OCI-LY7 (cell line): ENCODE results near the gene COA3. TPM values are rescaled to one million over a fixed set of nuclear protein-coding genes. Genes with fewer than 3 reads are reported as not detected.

Experiments used
- BruUV-seq: library from RNA; stranded (reverse); fragments of 400-500 nt; replicated peaks from 2 replicates; lab custom pipeline; 2021; lab: Mats Ljungman, UMichigan
- CTCF ChIA-PET: fragments of 300-600 bp; sonication (Branson Sonifier 250); formaldehyde crosslinking; loops from one replicate; lab custom pipeline; 2022; ENCODE audit warnings: antibody characterized with exemption; ENCODE audit not compliant: unreplicated experiment; lab: Charles Lee
- POLR2A ChIA-PET: fragments of 300-600 bp; sonication (Branson Sonifier 250); formaldehyde crosslinking; loops from one replicate; lab custom pipeline; 2022; ENCODE audit warnings: antibody characterized with exemption; lab: Charles Lee
- DNase-seq: peaks from one replicate; pipeline ENCODE4 v3.0.0-alpha.2; 2015; ENCODE audit warnings: low spot score
- H2AFZ ChIP-seq: fragments of 200-600 bp; sonication (generic), shearing (Covaris generic); 2 replicates; pipeline ENCODE4 v1.6.1; 2014; ENCODE audit warnings: mild to moderate bottlenecking, antibody characterized with exemption, low read length, moderate library complexity
- H3K27ac ChIP-seq: fragments of 200-600 bp; sonication (generic); 2 replicates; pipeline ENCODE4 v1.5.1; 2014; ENCODE audit warnings: mixed run types, low read depth, mild to moderate bottlenecking, moderate library complexity, low read length, inconsistent platforms; ENCODE audit not compliant: poor library complexity, severe bottlenecking
- H3K36me3 ChIP-seq: fragments of 200-600 bp; sonication (generic); 2 replicates; pipeline ENCODE4 v1.6.1; 2014; ENCODE audit warnings: mild to moderate bottlenecking, antibody characterized with exemption, low read length, moderate library complexity, mixed read lengths; ENCODE audit not compliant: insufficient read depth
- H3K4me1 ChIP-seq: fragments of 200-600 bp; sonication (generic); 2 replicates; pipeline ENCODE4 v1.5.1; 2014; ENCODE audit warnings: mild to moderate bottlenecking, low read length; ENCODE audit not compliant: insufficient read depth, poor library complexity, severe bottlenecking
- H3K4me2 ChIP-seq: fragments of 200-600 bp; sonication (generic); 2 replicates; pipeline ENCODE4 v1.6.1; 2014; ENCODE audit warnings: mild to moderate bottlenecking, low read length
- H3K4me3 ChIP-seq: fragments of 200-600 bp; sonication (generic); 2 replicates; pipeline ENCODE4 v1.5.1; 2014; ENCODE audit warnings: mild to moderate bottlenecking, low read depth, low read length; ENCODE audit not compliant: poor library complexity, severe bottlenecking
- H3K79me2 ChIP-seq: fragments of 200-600 bp; sonication (generic); 2 replicates; pipeline ENCODE4 v1.6.1; 2016; ENCODE audit warnings: low read depth, mild to moderate bottlenecking, low read length, moderate library complexity, mixed read lengths; ENCODE audit not compliant: insufficient read depth
- H3K9me2 ChIP-seq: fragments of 200-600 bp; sonication (generic); 2 replicates; pipeline ENCODE4 v1.6.1; 2016; ENCODE audit warnings: mild to moderate bottlenecking, low read length, mixed read lengths; ENCODE audit not compliant: insufficient read depth
- H3K9me3 ChIP-seq: fragments of 200-600 bp; sonication (generic); 2 replicates; pipeline ENCODE4 v1.6.1; 2014; ENCODE audit warnings: mild to moderate bottlenecking, mixed run types, low read length, mixed read lengths
- H4K20me1 ChIP-seq: fragments of 200-600 bp; sonication (generic); 2 replicates; pipeline ENCODE4 v1.6.1; 2014; ENCODE audit warnings: mild to moderate bottlenecking, antibody characterized with exemption, low read length, moderate library complexity, mixed read lengths; ENCODE audit not compliant: insufficient read depth
- EZH2phosphoT487 ChIP-seq: fragments of 200-600 bp; sonication (generic); IDR thresholded peaks from 2 replicates; pipeline ENCODE4 v1.6.1; 2018; ENCODE audit warnings: low read depth, borderline replicate concordance, mild to moderate bottlenecking, mixed run types, antibody characterized with exemption, low read length, moderate library complexity, mixed read lengths
- intact Hi-C: fragments of 100-400 bp; cut with micrococcal nuclease; formaldehyde crosslinking; loops from one replicate; pipeline ENCODE4 v1.10.0; 2022; ENCODE audit not compliant: unreplicated experiment
- total RNA-seq, 2 experiments: library from RNA; depleted of rRNA in 1 of 2; stranded (reverse); fragments of >200 nt in 1 of 2; shearing (Covaris generic) in 1 of 2; gene quantifications; 2 replicates each; pipeline ENCODE4 v1.2.3, GENCODE V29; 2014 to 2022
- TF ChIP-seq, protein P1 (sequence below): fragments of 200-600 bp; sonication (generic); conservative IDR thresholded peaks from 2 replicates; pipeline ENCODE4 v1.5.1; 2014; ENCODE audit warnings: mild to moderate bottlenecking, antibody characterized with exemption, low read length, moderate library complexity, mixed read lengths

The COA3 gene
- total RNA-seq, 2 experiments from 2014 or later, result 34.9 to 38.2 TPM

DNA sequence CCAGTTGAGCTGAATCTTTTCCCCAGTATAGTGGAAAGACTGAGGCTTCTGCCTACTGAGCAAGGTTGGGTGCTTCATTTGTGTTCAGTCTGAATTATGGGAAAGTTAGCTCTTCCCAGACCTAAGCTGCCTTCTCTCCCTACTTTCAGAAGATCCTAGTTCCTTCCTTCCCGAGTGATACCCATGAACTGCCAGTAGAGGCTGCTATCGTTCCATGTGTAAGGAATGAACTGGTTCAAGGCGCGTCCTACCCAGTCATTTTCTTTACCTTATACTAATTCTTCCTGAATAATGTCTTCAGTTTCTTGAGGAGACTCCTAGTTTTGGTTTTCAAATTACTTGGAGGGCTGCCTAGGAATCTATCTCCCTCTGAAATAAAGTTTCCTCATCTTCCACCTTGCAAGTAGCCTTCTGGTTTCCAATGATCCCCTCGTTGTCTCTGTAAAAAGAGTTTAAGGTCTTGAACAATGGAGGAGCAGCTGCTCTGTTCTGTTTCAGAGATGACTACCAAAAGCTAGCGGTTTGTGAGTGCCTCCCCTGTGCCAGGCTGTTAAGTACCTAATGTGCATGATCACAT is 44.9 kb upstream of the COA3 start:
- intact Hi-C loops, result loop anchor here (1.0 to 2.0 kb wide), 2 partner anchors 86 to 93 kb away; no protein-coding TSS in a partner anchor
- DNase-seq, result peak; percentile 56

DNA sequence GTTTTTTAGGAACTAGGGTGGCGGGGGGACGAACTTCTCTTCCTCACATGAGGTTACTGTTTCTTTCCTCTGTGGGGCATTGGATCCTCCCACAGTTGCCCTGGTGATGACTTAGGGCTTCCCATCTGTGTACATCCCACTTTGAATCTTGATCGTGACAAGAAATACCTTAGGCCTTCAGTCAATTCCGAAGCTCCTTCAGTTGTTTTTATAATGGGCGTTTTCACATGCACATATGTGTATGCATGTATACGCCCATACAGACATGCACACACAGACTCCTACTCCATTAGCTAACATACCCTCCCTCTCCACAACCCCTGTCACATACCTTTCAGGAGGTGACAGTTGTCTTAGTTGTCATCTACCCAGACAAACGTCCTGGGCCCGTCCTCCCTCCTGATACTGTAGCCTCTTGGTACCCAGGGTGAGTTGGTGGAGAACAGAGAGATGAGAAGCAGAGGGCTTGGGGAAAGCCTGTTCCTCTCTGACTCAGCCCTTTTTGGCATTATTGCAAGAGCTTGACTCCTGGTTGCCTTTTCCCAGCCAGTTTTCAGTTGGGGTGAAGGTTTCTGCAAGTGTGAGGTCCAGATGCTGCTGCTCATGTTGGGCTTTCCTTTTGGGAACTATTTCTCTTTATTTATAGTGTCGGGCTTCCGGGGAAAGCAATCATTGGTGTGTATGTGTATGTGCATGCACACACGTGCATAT is 43.6 kb upstream of the COA3 start:
- intact Hi-C loops, result loop anchor here (2.0 kb wide), 1 partner anchor 95 kb away; no protein-coding TSS in a partner anchor
- Histone ChIP-seq H3K79me2 (no peaks in the 10 kb centered on the region), H3K4me1 (no peaks in the 10 kb centered on the region), H3K9me2 (no peaks in the 10 kb centered on the region), H3K4me3 (no peak overlapping the region), H4K20me1 (no peaks in the 10 kb centered on the region), H3K27ac (no peak overlapping the region), H3K4me2 (no peak overlapping the region), H2AFZ (no peak overlapping the region), H3K36me3 (peaks cover 88% of the 10 kb centered on the region), H3K9me3 (no peaks in the 10 kb centered on the region)
- ChIA-PET POLR2A (no interaction called here), CTCF (no interaction called here)
- BruUV-seq, result TSS peak; percentile 59
- DNase-seq, result no peak
- TF ChIP-seq, protein P1, sequence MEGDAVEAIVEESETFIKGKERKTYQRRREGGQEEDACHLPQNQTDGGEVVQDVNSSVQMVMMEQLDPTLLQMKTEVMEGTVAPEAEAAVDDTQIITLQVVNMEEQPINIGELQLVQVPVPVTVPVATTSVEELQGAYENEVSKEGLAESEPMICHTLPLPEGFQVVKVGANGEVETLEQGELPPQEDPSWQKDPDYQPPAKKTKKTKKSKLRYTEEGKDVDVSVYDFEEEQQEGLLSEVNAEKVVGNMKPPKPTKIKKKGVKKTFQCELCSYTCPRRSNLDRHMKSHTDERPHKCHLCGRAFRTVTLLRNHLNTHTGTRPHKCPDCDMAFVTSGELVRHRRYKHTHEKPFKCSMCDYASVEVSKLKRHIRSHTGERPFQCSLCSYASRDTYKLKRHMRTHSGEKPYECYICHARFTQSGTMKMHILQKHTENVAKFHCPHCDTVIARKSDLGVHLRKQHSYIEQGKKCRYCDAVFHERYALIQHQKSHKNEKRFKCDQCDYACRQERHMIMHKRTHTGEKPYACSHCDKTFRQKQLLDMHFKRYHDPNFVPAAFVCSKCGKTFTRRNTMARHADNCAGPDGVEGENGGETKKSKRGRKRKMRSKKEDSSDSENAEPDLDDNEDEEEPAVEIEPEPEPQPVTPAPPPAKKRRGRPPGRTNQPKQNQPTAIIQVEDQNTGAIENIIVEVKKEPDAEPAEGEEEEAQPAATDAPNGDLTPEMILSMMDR, result no peak
- no peak for TF ChIP-seq EZH2phosphoT487

More for the DNA sequence above, 44.9 kb upstream of the COA3 start:
- Histone ChIP-seq H3K36me3 (peaks cover 74% of the 10 kb centered on the region), H3K4me1 (no peaks in the 10 kb centered on the region), H3K4me3 (no peak overlapping the region), H3K79me2 (no peaks in the 10 kb centered on the region), H3K27ac (no peak overlapping the region), H3K9me3 (no peaks in the 10 kb centered on the region), H4K20me1 (no peaks in the 10 kb centered on the region), H3K4me2 (no peak overlapping the region), H2AFZ (no peak overlapping the region), H3K9me2 (no peaks in the 10 kb centered on the region)
- TF ChIP-seq, protein P1, result peak; percentile 85
- TF ChIP-seq EZH2phosphoT487, result no peak
- ChIA-PET CTCF (no interaction called here), POLR2A (no interaction called here)
- no TSS peak for BruUV-seq

DNA sequence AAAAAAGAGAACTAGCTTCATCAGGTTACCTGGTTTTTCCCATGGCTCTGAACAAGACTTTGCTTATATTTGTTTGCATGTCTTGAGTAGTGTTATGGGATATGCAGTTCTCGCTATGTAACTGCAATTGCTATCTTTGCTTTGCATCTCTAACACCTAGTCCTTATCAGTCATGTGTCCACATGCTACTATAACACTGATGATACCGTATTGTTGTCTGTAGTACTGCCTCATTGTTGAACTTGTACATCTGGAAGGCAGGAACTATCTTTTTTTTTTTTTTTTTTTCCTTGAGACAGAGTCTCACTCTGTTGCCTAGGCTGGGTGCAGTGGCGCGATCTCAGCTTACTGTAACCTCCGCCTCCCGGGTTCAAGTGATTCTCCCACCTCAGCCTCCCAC is 37.2 kb upstream of the COA3 start:
- DNase-seq, result no peak
- Histone ChIP-seq H3K27ac (no peak overlapping the region), H4K20me1 (peaks cover 8% of the 10 kb centered on the region; the same call in 1 of the 2 replicates), H3K9me3 (no peaks in the 10 kb centered on the region), H2AFZ (no peak overlapping the region), H3K4me2 (no peak overlapping the region), H3K79me2 (peaks cover 43% of the 10 kb centered on the region), H3K4me3 (no peak overlapping the region), H3K9me2 (no peaks in the 10 kb centered on the region), H3K4me1 (peaks cover 15% of the 10 kb centered on the region), H3K36me3 (peaks cover 67% of the 10 kb centered on the region)
- intact Hi-C loops, result no loop called here
- TF ChIP-seq, protein P1, result no peak
- TF ChIP-seq EZH2phosphoT487, result no peak
- POLR2A ChIA-PET, result interaction anchor here (0.5 kb wide), 1 partner anchor 125 kb away, joined by 8 read pairs; no protein-coding TSS in a partner anchor
- no TSS peak for BruUV-seq
- CTCF ChIA-PET, result no interaction called here
